Neural cell (in vitro differentiated cells): ENCODE measurements around the gene TM7SF2. TPM values are rescaled to one million over a fixed set of nuclear protein-coding genes. Genes with fewer than 3 reads are reported as not detected.

ENCODE experiments used
- H2AFZ ChIP-seq: fragments of 200-600, 300-800 bp; sonication (generic), shearing (Covaris generic); 2 replicates; pipeline ENCODE4 v1.6.0; 2014; ENCODE audit warnings: low read depth, mild to moderate bottlenecking, antibody characterized with exemption, low read length, moderate library complexity
- H3F3A ChIP-seq: fragments of 200-600 bp; shearing (Covaris generic); 2 replicates; pipeline ENCODE4 v1.6.1; 2016; ENCODE audit warnings: mild to moderate bottlenecking, moderate library complexity, mixed read lengths, antibody characterized with exemption, low read length; ENCODE audit not compliant: insufficient read depth, poor library complexity, severe bottlenecking
- H3K27ac ChIP-seq: fragments of 200-600, 300-800 bp; sonication (generic), shearing (Covaris generic); 2 replicates; pipeline ENCODE4 v1.5.1; 2014; ENCODE audit warnings: mild to moderate bottlenecking, low read length, moderate library complexity
- H3K27me3 ChIP-seq: fragments of 300-800, 200-600 bp; sonication (generic), shearing (Covaris generic); 2 replicates; pipeline ENCODE4 v1.6.0; 2014; ENCODE audit warnings: mild to moderate bottlenecking, low read depth, low read length, moderate library complexity; ENCODE audit not compliant: insufficient read depth
- H3K36me3 ChIP-seq: fragments of 300-800, 200-600 bp; sonication (generic), shearing (Covaris generic); 2 replicates; pipeline ENCODE4 v1.5.1; 2014; ENCODE audit warnings: mild to moderate bottlenecking, antibody characterized with exemption, low read length, moderate library complexity; ENCODE audit not compliant: insufficient read depth
- H3K4me2 ChIP-seq: fragments of 300-800, 200-600 bp; sonication (generic), shearing (Covaris generic); 2 replicates; pipeline ENCODE4 v1.6.0; 2014; ENCODE audit warnings: mild to moderate bottlenecking, low read length
- H3K4me3 ChIP-seq: fragments of 300-800, 200-600 bp; sonication (generic), shearing (Covaris generic); 2 replicates; pipeline ENCODE4 v1.5.1; 2014; ENCODE audit warnings: mild to moderate bottlenecking, low read length, moderate library complexity
- H3K79me2 ChIP-seq: fragments of 200-600 bp; shearing (Covaris generic); replicated peaks from 2 replicates; pipeline ENCODE4 v1.6.0; 2014; ENCODE audit warnings: mild to moderate bottlenecking, low read length, moderate library complexity; ENCODE audit not compliant: insufficient read depth
- H3K9ac ChIP-seq: fragments of 300-800, 200-600 bp; sonication (generic), shearing (Covaris generic); 2 replicates; pipeline ENCODE4 v1.6.1; 2016; ENCODE audit warnings: mild to moderate bottlenecking, low read length, mixed read lengths
- H3K9me2 ChIP-seq: fragments of 200-600 bp; shearing (Covaris generic); 2 replicates; pipeline ENCODE4 v1.6.1; 2016; ENCODE audit warnings: mild to moderate bottlenecking, low read length, mixed read lengths; ENCODE audit not compliant: insufficient read depth
- H3K9me3 ChIP-seq: fragments of 200-600, 300-800 bp; sonication (generic), shearing (Covaris generic); 2 replicates; pipeline ENCODE4 v1.6.1; 2016; ENCODE audit warnings: mild to moderate bottlenecking, mixed run types, low read length, moderate library complexity, mixed read lengths
- H4K20me1 ChIP-seq: fragments of 200-600 bp; shearing (Covaris generic); 2 replicates; pipeline ENCODE4 v1.6.1; 2016; ENCODE audit warnings: mild to moderate bottlenecking, mixed run types; ENCODE audit not compliant: insufficient read depth
- CTCF ChIP-seq: fragments of 450-650 bp; IDR thresholded peaks from 2 replicates; pipeline ENCODE4 v1.5.1; 2014; ENCODE audit warnings: antibody characterized with exemption, mild to moderate bottlenecking, moderate library complexity; ENCODE audit not compliant: poor library complexity, severe bottlenecking
- EP300 ChIP-seq: fragments of 450-650 bp; conservative IDR thresholded peaks from 2 replicates; pipeline ENCODE4 v1.6.1; 2014; ENCODE audit warnings: antibody characterized with exemption, mild to moderate bottlenecking, moderate library complexity; ENCODE audit not compliant: poor library complexity, severe bottlenecking
- EZH2 ChIP-seq: fragments of 200-600, 300-800 bp; shearing (Covaris generic), sonication (generic); IDR thresholded peaks from 2 replicates; pipeline ENCODE4 v1.6.1; 2014; ENCODE audit warnings: antibody characterized with exemption, low read length, borderline replicate concordance, mild to moderate bottlenecking; ENCODE audit not compliant: insufficient read depth, poor library complexity, severe bottlenecking
- MXI1 ChIP-seq: fragments of 450-650 bp; conservative IDR thresholded peaks from 2 replicates; pipeline ENCODE4 v1.6.1; 2014; ENCODE audit warnings: antibody characterized with exemption, mild to moderate bottlenecking; ENCODE audit not compliant: poor library complexity, severe bottlenecking
- POLR2AphosphoS5 ChIP-seq: IDR thresholded peaks from 2 replicates; pipeline ENCODE4 v1.6.1; 2012
- RAD21 ChIP-seq: fragments of 450-650 bp; conservative IDR thresholded peaks from 2 replicates; pipeline ENCODE4 v1.6.1; 2014; ENCODE audit warnings: antibody characterized with exemption, mild to moderate bottlenecking, moderate library complexity
- REST ChIP-seq: IDR thresholded peaks from 2 replicates; pipeline ENCODE4 v1.6.1; 2012; ENCODE audit warnings: borderline replicate concordance
- SMC3 ChIP-seq: fragments of 450-650 bp; conservative IDR thresholded peaks from 2 replicates; pipeline ENCODE4 v1.6.1; 2014; ENCODE audit warnings: antibody characterized with exemption, mild to moderate bottlenecking, moderate library complexity; ENCODE audit not compliant: poor library complexity
- TAF1 ChIP-seq: IDR thresholded peaks from 2 replicates; pipeline ENCODE4 v1.6.1; 2012; ENCODE audit warnings: low read depth
- polyA plus RNA-seq: library from polyadenylated mRNA; depleted of rRNA; stranded (reverse); fragments of >200 nt; gene quantifications from 2 replicates; pipeline ENCODE4 v1.2.3, GENCODE V29; 2014

Gene TM7SF2
- polyA plus RNA-seq, 1 donor from 2014 or later = 78.4 TPM

- H3K79me2 ChIP-seq = peaks cover 31% of the 10 kb centered on the region
- H3K9ac ChIP-seq = peak within 1 kb of the TSS; percentile 97
- H3K9me3 ChIP-seq = no peaks in the 10 kb centered on the region
- peak; percentile 88 for TF ChIP-seq TAF1
- peak; percentile 93 for TF ChIP-seq MXI1
- TF ChIP-seq EZH2 = no peak
- TF ChIP-seq CTCF = no peak
- peak; percentile 32 for TF ChIP-seq SMC3
- peak; percentile 96 for TF ChIP-seq POLR2AphosphoS5
- TF ChIP-seq RAD21 = no peak
- TF ChIP-seq EP300 = peak; percentile 54
- TF ChIP-seq REST = peak; percentile 86
- H4K20me1 ChIP-seq = no peaks in the 10 kb centered on the region
- no peaks in the 10 kb centered on the region for H3F3A ChIP-seq
- peaks cover 10% of the 10 kb centered on the region for H3K36me3 ChIP-seq
- H3K4me3 ChIP-seq = peak within 1 kb of the TSS; percentile 73
- peak within 1 kb of the TSS; percentile 91 for H3K27ac ChIP-seq
- H2AFZ ChIP-seq = peak within 1 kb of the TSS; percentile 47
- H3K4me2 ChIP-seq = peak within 1 kb of the TSS; percentile 98
- H3K9me2 ChIP-seq = no peaks in the 10 kb centered on the region
- H3K27me3 ChIP-seq = no peaks in the 10 kb centered on the region
These were observed 10.4 kb downstream of the TM7SF2 start, which contains the start of the genes FAU and MRPL49 for GRCh38 chr11:65121865-65122696. FAU (minus strand) TSS chr11:65122134; CDS start chr11:65121813, 321 bp downstream. MRPL49 (plus strand) TSS chr11:65122321; CDS start chr11:65122347, 26 bp downstream.

GRCh38 chr11:65124480-65125196 lies 13.0 kb downstream of the TM7SF2 start:
- Histone ChIP-seq H3K36me3 (peaks cover 10% of the 10 kb centered on the region), H3K27me3 (no peaks in the 10 kb centered on the region), H3K9me3 (no peaks in the 10 kb centered on the region), H4K20me1 (no peaks in the 10 kb centered on the region), H3F3A (no peaks in the 10 kb centered on the region), H3K4me2 (no peak overlapping the region), H2AFZ (no peak overlapping the region), H3K9ac (no peak overlapping the region), H3K9me2 (no peaks in the 10 kb centered on the region), H3K27ac (no peak overlapping the region), H3K79me2 (peaks cover 31% of the 10 kb centered on the region), H3K4me3 (no peak overlapping the region)
- TF ChIP-seq SMC3 (no peak), RAD21 (no peak), EZH2 (no peak), CTCF (no peak), POLR2AphosphoS5 (no peak)
